ENCODE measurements around the gene MEIKIN.

DNA sequence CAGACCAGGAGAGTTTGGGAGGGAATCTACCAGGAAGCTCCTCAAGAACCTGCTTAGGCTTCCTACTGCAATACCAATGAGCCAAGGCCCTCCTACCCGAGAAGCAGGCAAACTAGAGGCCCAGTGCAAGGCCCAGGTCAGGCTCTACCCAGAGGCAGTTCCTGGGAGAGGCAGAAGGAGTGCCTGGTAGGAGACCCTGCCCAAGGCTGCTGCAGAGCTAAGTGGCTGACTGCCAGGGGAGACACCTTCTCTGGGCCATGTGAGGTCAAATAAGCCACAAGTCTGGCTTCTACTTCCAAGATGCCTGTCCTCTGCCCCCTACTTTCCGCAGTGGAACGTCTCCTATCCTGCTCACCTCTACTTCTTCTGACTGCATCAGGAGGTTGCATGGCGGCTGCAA lies 48.2 kb upstream of the MEIKIN start:
- no peak for TF ChIP-seq EZH2phosphoT487 (IDR thresholded peaks at IDR 0.05)
- TF ChIP-seq, protein P1, sequence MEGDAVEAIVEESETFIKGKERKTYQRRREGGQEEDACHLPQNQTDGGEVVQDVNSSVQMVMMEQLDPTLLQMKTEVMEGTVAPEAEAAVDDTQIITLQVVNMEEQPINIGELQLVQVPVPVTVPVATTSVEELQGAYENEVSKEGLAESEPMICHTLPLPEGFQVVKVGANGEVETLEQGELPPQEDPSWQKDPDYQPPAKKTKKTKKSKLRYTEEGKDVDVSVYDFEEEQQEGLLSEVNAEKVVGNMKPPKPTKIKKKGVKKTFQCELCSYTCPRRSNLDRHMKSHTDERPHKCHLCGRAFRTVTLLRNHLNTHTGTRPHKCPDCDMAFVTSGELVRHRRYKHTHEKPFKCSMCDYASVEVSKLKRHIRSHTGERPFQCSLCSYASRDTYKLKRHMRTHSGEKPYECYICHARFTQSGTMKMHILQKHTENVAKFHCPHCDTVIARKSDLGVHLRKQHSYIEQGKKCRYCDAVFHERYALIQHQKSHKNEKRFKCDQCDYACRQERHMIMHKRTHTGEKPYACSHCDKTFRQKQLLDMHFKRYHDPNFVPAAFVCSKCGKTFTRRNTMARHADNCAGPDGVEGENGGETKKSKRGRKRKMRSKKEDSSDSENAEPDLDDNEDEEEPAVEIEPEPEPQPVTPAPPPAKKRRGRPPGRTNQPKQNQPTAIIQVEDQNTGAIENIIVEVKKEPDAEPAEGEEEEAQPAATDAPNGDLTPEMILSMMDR (IDR thresholded peaks at IDR 0.05): no peak
